H1 (cell line): ENCODE measurements around the gene MFAP3L. TPM values are rescaled to one million over a fixed set of nuclear protein-coding genes. Genes with fewer than 3 reads are reported as not detected.

ENCODE experiments used
- ASH2L ChIP-seq: fragments of 200-600, 300-600 bp; sonication (generic); IDR thresholded peaks from one replicate; pipeline ENCODE4 v1.7.1; 2017; ENCODE audit warnings: low read length
- BACH1 ChIP-seq: IDR thresholded peaks from 2 replicates; pipeline ENCODE4 v1.6.1; 2012; ENCODE audit warnings: low read length, improper control_type of control experiment
- BRCA1 ChIP-seq: IDR thresholded peaks from 2 replicates; pipeline ENCODE4 v1.6.1; 2012; ENCODE audit warnings: low read depth, low read length, improper control_type of control experiment
- CBX5 ChIP-seq: fragments of 300-800, 300-1000 bp; sonication (generic); IDR thresholded peaks from 2 replicates; pipeline ENCODE4 v1.7.1; 2016; ENCODE audit warnings: antibody characterized with exemption, low read length, low read depth
- CEBPB ChIP-seq: IDR thresholded peaks from 2 replicates; pipeline ENCODE4 v1.6.1; 2012; ENCODE audit warnings: low read depth, low read length
- CHD1 ChIP-seq: IDR thresholded peaks from 2 replicates; pipeline ENCODE4 v1.6.1; 2012; ENCODE audit warnings: low read depth, low read length, improper control_type of control experiment
- CREB1 ChIP-seq: IDR thresholded peaks from 2 replicates; pipeline ENCODE4 v1.6.1; 2012; ENCODE audit warnings: inconsistent platforms
- FOSL1 ChIP-seq: IDR thresholded peaks from 2 replicates; pipeline ENCODE4 v1.6.1; 2011; ENCODE audit warnings: mild to moderate bottlenecking, low read depth, low read length, moderate library complexity; ENCODE audit not compliant: insufficient read depth
- GTF2F1 ChIP-seq: IDR thresholded peaks from 2 replicates; pipeline ENCODE4 v1.6.1; 2012; ENCODE audit warnings: low read depth, low read length, improper control_type of control experiment, borderline replicate concordance
- HDAC2 ChIP-seq, 2 experiments: fragments of 300-600 bp in 1 of 2; sonication (generic) in 1 of 2; IDR thresholded peaks; 2 replicates each; pipeline ENCODE4 v1.6.1; 2011 to 2012; ENCODE audit warnings: low read depth in 2 of 2, low read length in 2 of 2, mild to moderate bottlenecking in 2 of 2, moderate library complexity in 2 of 2, borderline replicate concordance in 1 of 2, inconsistent platforms in 1 of 2
- HDAC6 ChIP-seq: IDR thresholded peaks from one replicate; pipeline ENCODE4 v1.7.1; 2012; ENCODE audit warnings: low read depth, mild to moderate bottlenecking, inconsistent platforms, low read length, moderate library complexity
- KDM1A ChIP-seq: fragments of 200-600, 300-600 bp; sonication (generic); IDR thresholded peaks from 2 replicates; pipeline ENCODE4 v1.7.1; 2016; ENCODE audit warnings: mild to moderate bottlenecking, low read length, borderline replicate concordance
- KDM5A ChIP-seq: fragments of 200-600 bp; IDR thresholded peaks from 2 replicates; pipeline ENCODE4 v1.7.1; 2012; ENCODE audit warnings: mild to moderate bottlenecking, low read length, inconsistent platforms, mixed read lengths
- MAFK ChIP-seq: IDR thresholded peaks from 2 replicates; pipeline ENCODE4 v1.6.1; 2012; ENCODE audit warnings: low read depth, mild to moderate bottlenecking, improper control_type of control experiment, low read length
- PHF8 ChIP-seq: fragments of 200-600 bp; sonication (generic); conservative IDR thresholded peaks from 2 replicates; pipeline ENCODE4 v1.7.1; 2012; ENCODE audit warnings: low read depth, mild to moderate bottlenecking, inconsistent platforms, low read length, moderate library complexity
- POLR2AphosphoS5 ChIP-seq: IDR thresholded peaks from 2 replicates; pipeline ENCODE4 v1.6.1; 2011; ENCODE audit warnings: low read depth, low read length
- RAD21 ChIP-seq, 2 experiments: IDR thresholded peaks in 1 of 2; conservative IDR thresholded peaks in 1 of 2; 2 replicates each; pipeline ENCODE4 v1.6.1; 2011; ENCODE audit warnings: low read depth in 2 of 2, low read length in 2 of 2, improper control_type of control experiment in 1 of 2, inconsistent platforms in 1 of 2, mild to moderate bottlenecking in 1 of 2, moderate library complexity in 1 of 2
- RFX5 ChIP-seq: IDR thresholded peaks from 2 replicates; pipeline ENCODE4 v1.6.1; 2011; ENCODE audit warnings: low read depth, low read length, improper control_type of control experiment, borderline replicate concordance
- RNF2 ChIP-seq: fragments of 200-900, 300-1000 bp; sonication (generic); IDR thresholded peaks from 2 replicates; pipeline ENCODE4 v1.7.1; 2016; ENCODE audit warnings: borderline replicate concordance, low read depth, mild to moderate bottlenecking, antibody characterized with exemption, low read length; ENCODE audit not compliant: poor library complexity, severe bottlenecking; ENCODE audit errors: missing control alignments
- RXRA ChIP-seq: IDR thresholded peaks from 2 replicates; pipeline ENCODE4 v1.6.1; 2011; ENCODE audit warnings: low read depth, mild to moderate bottlenecking, low read length, moderate library complexity; ENCODE audit not compliant: insufficient read depth
- SIX5 ChIP-seq: IDR thresholded peaks from 2 replicates; pipeline ENCODE4 v1.6.1; 2011; ENCODE audit warnings: mild to moderate bottlenecking, low read depth, low read length
- TEAD4 ChIP-seq: IDR thresholded peaks from 2 replicates; pipeline ENCODE4 v1.6.1; 2012; ENCODE audit warnings: low read depth, low read length, inconsistent platforms, mixed read lengths
- USF2 ChIP-seq: IDR thresholded peaks from 2 replicates; pipeline ENCODE4 v1.6.1; 2011; ENCODE audit warnings: low read length, improper control_type of control experiment
- ZNF274 ChIP-seq: IDR thresholded peaks from 2 replicates; pipeline ENCODE4 v1.7.0; 2012; ENCODE audit warnings: low read length, borderline replicate concordance; ENCODE audit errors: extremely low read depth
- polyA plus RNA-seq, 7 experiments: library from polyadenylated mRNA; depleted of rRNA in 3 of 7; stranded (reverse) in 5 of 7; unstranded in 2 of 7; fragments of >200 nt in 5 of 7; fragments of 200-250 nt in 2 of 7; gene quantifications; 1 replicate in 5 of 7; 2 replicates in 1 of 7; 4 replicates in 1 of 7; pipeline versions ENCODE4 v1.2.1 to v1.2.3, GENCODE V29; 2011 to 2013; ENCODE audit warnings: missing spikeins in 2 of 7, mixed read lengths in 2 of 7
- total RNA-seq: library from RNA; stranded (reverse); fragmentation: NEBNext Ultra II Directional; extraction: Animal tissue kit (Norgen Biotek cat#: 25700); gene quantifications from 2 replicates; pipeline ENCODE4 v1.2.1, GENCODE V29; 2021

Gene MFAP3L
- total and polyA plus RNA-seq, 2 of the 8 experiments (the other 6 are each of a cell fraction or from before 2014, with no cell fraction given) = 7.0 to 9.8 TPM

- no peak for TF ChIP-seq CREB1
- no peak for TF ChIP-seq CBX5
- no peak for TF ChIP-seq POLR2AphosphoS5
- peak; percentile 62 for TF ChIP-seq RNF2
- no peak for TF ChIP-seq TEAD4
- TF ChIP-seq RFX5 = no peak
- no peak for TF ChIP-seq ZNF274
- TF ChIP-seq GTF2F1 = no peak
- TF ChIP-seq PHF8 = peak; percentile 35; the same call in 1 of the 2 replicates
- no peak for TF ChIP-seq HDAC2 (IDR thresholded peaks at IDR 0.05; ENCODE audit: borderline replicate concordance in 1 of 2, low read depth in 2 of 2, low read length in 2 of 2)
- TF ChIP-seq HDAC6 = no peak
- no peak for TF ChIP-seq CEBPB
- no peak for TF ChIP-seq KDM5A
- no peak for TF ChIP-seq RAD21 (IDR thresholded peaks at IDR 0.05 in 1 of 2, conservative IDR thresholded peaks at IDR 0.05 in 1 of 2; ENCODE audit: low read depth in 2 of 2, low read length in 2 of 2)
- TF ChIP-seq MAFK = no peak
- no peak for TF ChIP-seq SIX5
- TF ChIP-seq FOSL1 = no peak
- TF ChIP-seq ASH2L = peak; percentile 70
- 0 out of 2 replicates have a peak, but pooled peaks have one; percentile 49 for TF ChIP-seq KDM1A
- no peak for TF ChIP-seq RXRA
- TF ChIP-seq BACH1 = no peak
- no peak for TF ChIP-seq USF2
- no peak for TF ChIP-seq CHD1
- no peak for TF ChIP-seq BRCA1
Observed at GRCh38 chr4:170025523-170026252, 507 bp downstream of the MFAP3L start (continued).
